ENCODE data around the gene AQP5. TPM values are rescaled to one million over a fixed set of nuclear protein-coding genes. Genes with fewer than 3 reads are reported as not detected.

Gene AQP5
- total and polyA plus RNA-seq, 5 donors, result 2.0 to 7.0 (median 3.3) TPM

DNA sequence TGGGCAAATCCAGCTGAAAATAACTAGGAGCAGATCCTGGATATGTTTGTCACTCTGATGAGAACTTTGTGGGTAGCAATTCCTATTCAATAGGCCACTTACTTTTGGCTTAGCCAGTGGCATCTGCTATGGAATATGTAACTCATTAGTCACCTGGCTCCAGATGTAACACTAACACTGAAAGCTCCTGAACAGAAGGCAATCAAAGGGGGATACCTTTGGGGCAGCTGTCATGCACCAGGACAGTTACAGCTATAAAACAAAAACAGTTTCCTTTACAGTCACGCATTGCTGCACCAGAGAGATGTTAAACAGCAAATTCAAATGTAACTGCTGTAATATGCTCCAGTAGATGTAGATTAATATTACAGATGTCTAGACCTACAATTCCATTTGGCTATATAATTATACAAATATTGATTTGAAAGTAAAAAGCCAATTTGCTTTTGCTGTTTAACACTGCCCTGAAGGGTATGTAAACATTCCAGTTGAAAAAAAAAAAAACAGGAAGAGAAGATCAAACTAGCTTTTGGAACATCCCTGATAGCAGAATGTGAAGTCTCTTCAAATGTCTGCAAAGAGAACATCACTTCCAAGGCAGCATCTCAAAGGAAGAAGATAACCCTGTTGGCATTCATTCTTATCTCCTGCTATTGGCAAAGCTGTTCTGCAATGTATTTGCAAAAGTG, 45.2 kb downstream of the AQP5 start:
- WGBS, result 96% methylated on average over 1 of the region's 1 CpG
- ATAC-seq (no peak), DNase-seq (no peak)
- peaks cover 2% of the 10 kb centered on the region for H3K4me1 ChIP-seq (ENCODE audit: control insufficient read depth, insufficient read depth, low read length)
- intact Hi-C loops (cut with DNase I), result no loop called here
- no peak overlapping the region for H3K4me3 ChIP-seq (ENCODE audit: low read length)
- no peaks in the 10 kb centered on the region for H3K27me3 ChIP-seq (ENCODE audit: control insufficient read depth, insufficient read depth)
- H3K9me3 ChIP-seq (ENCODE audit: control insufficient read depth, low read length), result no peaks in the 10 kb centered on the region
- H3K27ac ChIP-seq (ENCODE audit: low read length), result no peak overlapping the region

- 73% methylated on average over 2 of the region's 2 CpGs for WGBS
- H3K9me3 ChIP-seq (ENCODE audit: control insufficient read depth, low read length), result no peaks in the 10 kb centered on the region
- intact Hi-C loops (cut with DNase I), result no loop called here
- H3K27me3 ChIP-seq (ENCODE audit: control insufficient read depth, insufficient read depth), result no peaks in the 10 kb centered on the region
- ATAC-seq, result no peak
- no peak overlapping the region for H3K27ac ChIP-seq (ENCODE audit: low read length)
- no peaks in the 10 kb centered on the region for H3K4me1 ChIP-seq (ENCODE audit: control insufficient read depth, insufficient read depth, low read length)
- H3K4me3 ChIP-seq (ENCODE audit: low read length), result no peak overlapping the region
- no peak for DNase-seq
These were observed 51.9 kb downstream of the AQP5 start for GRCh38 chr12:50013361-50014147.

DNA sequence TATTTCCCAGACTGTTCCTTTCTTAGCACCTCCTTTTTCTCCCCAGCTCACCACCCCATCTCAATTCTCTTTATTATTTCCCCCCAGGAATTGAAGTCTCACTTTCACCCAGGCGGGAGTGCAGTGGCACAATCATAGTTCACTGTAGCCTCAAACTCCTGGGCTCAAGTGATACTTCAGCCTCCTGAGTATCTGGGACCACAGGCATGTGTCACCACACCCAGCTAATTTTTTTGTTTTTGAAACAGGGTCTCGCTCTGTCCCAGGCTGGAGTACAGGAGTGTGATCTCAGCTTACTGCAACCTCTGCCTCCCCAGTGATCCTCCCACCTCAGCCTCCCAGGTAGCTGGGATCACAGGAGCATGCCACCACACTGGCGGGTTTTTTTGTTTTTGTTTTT, 52.7 kb downstream of the AQP5 start:
- DNase-seq (no peak), ATAC-seq (no peak)
- Histone ChIP-seq H3K27ac (ENCODE audit: low read length) (no peak overlapping the region), H3K4me1 (ENCODE audit: control insufficient read depth, insufficient read depth, low read length) (no peaks in the 10 kb centered on the region), H3K9me3 (ENCODE audit: control insufficient read depth, low read length) (no peaks in the 10 kb centered on the region), H3K27me3 (ENCODE audit: control insufficient read depth, insufficient read depth) (no peaks in the 10 kb centered on the region), H3K4me3 (ENCODE audit: low read length) (no peak overlapping the region)
- intact Hi-C loops (cut with DNase I), result no loop called here
- 94% methylated on average over 3 of the region's 3 CpGs for WGBS

Other genes with a start within 250 kb of the AQP5 start
- gene TMBIM6, start 220.3 kb upstream of the AQP5 start, total RNA-seq, result 100 to 1,000 TPM; 216 to 254 (median 247) TPM
- 159 TPM for gene TMBIM6, start 220.3 kb upstream of the AQP5 start, polyA plus RNA-seq
- 10 to 100 TPM; 20.3 to 23.2 (median 21.1) TPM for gene NCKAP5L, start 133.5 kb upstream of the AQP5 start, total RNA-seq
- gene NCKAP5L, start 133.5 kb upstream of the AQP5 start, polyA plus RNA-seq, result 18.1 TPM
- gene BCDIN3D, start 118.8 kb upstream of the AQP5 start, total RNA-seq, result 1 to 10 TPM; 2.9 to 3.6 (median 3.2) TPM
- gene BCDIN3D, start 118.8 kb upstream of the AQP5 start, polyA plus RNA-seq, result 2.2 TPM
- gene FAIM2, start 58.0 kb upstream of the AQP5 start, total RNA-seq, result 10 to 100 TPM; 10.4 to 31.1 (median 17.4) TPM
- gene FAIM2, start 58.0 kb upstream of the AQP5 start, polyA plus RNA-seq, result 37.4 TPM
- gene AQP2, start 11.1 kb upstream of the AQP5 start, total RNA-seq, result 1 to 10 TPM in 1 of 4 donors, under 1 TPM in 3; 0.17 to 1.1 (median 0.52) TPM
- 0.77 TPM for gene AQP2, start 11.1 kb upstream of the AQP5 start, polyA plus RNA-seq
- under 1 TPM in 3 of 4 donors, not detected in 1; 0.15 to 0.25 (median 0.17) TPM for gene AQP6, start 11.1 kb downstream of the AQP5 start, total RNA-seq
- gene AQP6, start 11.1 kb downstream of the AQP5 start, polyA plus RNA-seq, result 0.32 TPM
- 1 to 10 TPM; 3.2 to 8.2 (median 6.3) TPM for gene RACGAP1, start 63.6 kb downstream of the AQP5 start, total RNA-seq
- gene RACGAP1, start 63.6 kb downstream of the AQP5 start, polyA plus RNA-seq, result 1.5 TPM
- gene ASIC1, start 95.7 kb downstream of the AQP5 start, total RNA-seq, result 1 to 10 TPM; 1.3 to 4.5 (median 3.2) TPM
- 2.0 TPM for gene ASIC1, start 95.7 kb downstream of the AQP5 start, polyA plus RNA-seq
- 10 to 100 TPM; 15.8 to 24.5 (median 19.7) TPM for gene SMARCD1, start 123.5 kb downstream of the AQP5 start, total RNA-seq
- gene SMARCD1, start 123.5 kb downstream of the AQP5 start, polyA plus RNA-seq, result 11.6 TPM
- 10 to 100 TPM in 2 of 4 donors, 1 to 10 TPM in 2; 4.1 to 18.4 (median 9.6) TPM for gene GPD1, start 142.1 kb downstream of the AQP5 start, total RNA-seq
- gene GPD1, start 142.1 kb downstream of the AQP5 start, polyA plus RNA-seq, result 24.6 TPM
- gene COX14, start 150.4 kb downstream of the AQP5 start, total RNA-seq, result 100 to 1,000 TPM; 141 to 203 (median 167) TPM
- gene COX14, start 150.4 kb downstream of the AQP5 start, polyA plus RNA-seq, result 258 TPM
- 10 to 100 TPM; 14.0 to 18.8 (median 17.7) TPM for gene CERS5, start 205.5 kb downstream of the AQP5 start, total RNA-seq
- 15.6 TPM for gene CERS5, start 205.5 kb downstream of the AQP5 start, polyA plus RNA-seq

Measured in right cardiac atrium (tissue), 5 donors.